ENCODE measurements around the gene IQSEC1.

The IQSEC1 gene

GRCh38 chr3:13028010-13028821 lies 45.0 kb downstream of the IQSEC1 start:
- no peak for DNase-seq (ENCODE audit: low read depth, low spot score)

- DNase-seq (ENCODE audit: low read depth, low spot score): no peak
Measured at GRCh38 chr3:13027154-13027553, 46.1 kb downstream of the IQSEC1 start.

- DNase-seq (ENCODE audit: low read depth, low spot score): no peak
Measured at GRCh38 chr3:13026534-13026933, 46.7 kb downstream of the IQSEC1 start.

- no peak for DNase-seq (ENCODE audit: low read depth, low spot score)
Measured at GRCh38 chr3:13025778-13026518, 47.3 kb downstream of the IQSEC1 start.

- no peak for DNase-seq (ENCODE audit: low read depth, low spot score)
Measured at GRCh38 chr3:13025090-13025489, 48.1 kb downstream of the IQSEC1 start.

- no peak for DNase-seq (ENCODE audit: low read depth, low spot score)
Measured at GRCh38 chr3:13024765-13025065, 48.5 kb downstream of the IQSEC1 start.

- DNase-seq (ENCODE audit: low read depth, low spot score): no peak
Measured at GRCh38 chr3:13023971-13024764, 49.1 kb downstream of the IQSEC1 start.

- DNase-seq (ENCODE audit: low read depth, low spot score): no peak
Measured at GRCh38 chr3:13023235-13023970, 49.8 kb downstream of the IQSEC1 start.

GRCh38 chr3:13022348-13023234 lies 50.6 kb downstream of the IQSEC1 start:
- no peak for DNase-seq (ENCODE audit: low read depth, low spot score)

- no peak for DNase-seq (ENCODE audit: low read depth, low spot score)
Measured at GRCh38 chr3:13021141-13022114, 51.8 kb downstream of the IQSEC1 start.

- DNase-seq (ENCODE audit: low read depth, low spot score): no peak
Measured at GRCh38 chr3:13020159-13020750, 53.0 kb downstream of the IQSEC1 start.

GRCh38 chr3:13019243-13020095 lies 53.8 kb downstream of the IQSEC1 start:
- no peak for DNase-seq (ENCODE audit: low read depth, low spot score)

GRCh38 chr3:13018561-13019242 lies 54.5 kb downstream of the IQSEC1 start:
- no peak for DNase-seq (ENCODE audit: low read depth, low spot score)

- no peak for DNase-seq (ENCODE audit: low read depth, low spot score)
Measured at GRCh38 chr3:13018043-13018451, 55.2 kb downstream of the IQSEC1 start.

- no peak for DNase-seq (ENCODE audit: low read depth, low spot score)
Measured at GRCh38 chr3:13017361-13018042, 55.7 kb downstream of the IQSEC1 start.

GRCh38 chr3:13016721-13017255 lies 56.4 kb downstream of the IQSEC1 start:
- DNase-seq (ENCODE audit: low read depth, low spot score): no peak
